ENCODE results near the gene CNTFR. TPM values are rescaled to one million over a fixed set of nuclear protein-coding genes. Genes with fewer than 3 reads are reported as not detected.
A peak's percentile ranks its signal among the peaks of the same experiment; 100 is the strongest.

The CNTFR gene
- total RNA-seq, 1 donor from 2014 or later = 3.1 TPM

DNA sequence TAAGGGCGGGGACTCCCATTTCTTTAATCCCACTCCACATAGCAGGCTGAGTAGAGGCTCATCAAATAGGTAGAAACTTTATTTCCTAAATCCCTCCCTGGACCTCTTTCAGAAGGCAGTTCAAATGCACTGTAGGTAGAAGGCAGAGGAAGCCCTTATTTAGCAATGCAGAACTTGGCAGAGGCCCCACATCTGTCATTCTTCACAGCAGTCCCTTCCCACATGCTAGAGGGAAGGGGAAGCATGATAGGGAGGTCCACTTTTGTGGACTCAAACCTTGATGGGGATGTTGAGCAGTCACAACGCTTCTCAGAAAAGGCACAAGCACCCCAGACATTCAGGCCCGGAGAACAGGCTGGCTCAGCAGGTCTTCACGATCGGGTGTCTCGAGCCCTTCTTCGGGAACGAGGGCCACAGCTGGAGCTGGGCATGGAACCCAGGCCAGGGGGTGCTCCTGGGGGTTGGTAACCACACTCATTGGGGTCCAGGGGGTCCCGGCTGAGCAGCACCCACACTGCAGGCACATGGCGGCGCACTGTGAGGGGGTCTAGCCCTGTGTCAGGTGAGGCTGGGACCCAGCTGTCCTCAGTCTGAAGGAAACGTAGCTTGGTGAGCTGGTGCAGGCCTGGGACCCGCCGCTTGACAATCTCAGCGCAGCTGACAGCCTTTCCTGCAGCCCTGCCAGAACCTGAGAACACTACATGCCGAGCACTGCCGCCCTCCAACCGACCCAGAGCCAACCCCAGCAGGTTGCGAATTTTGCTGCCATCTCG, 21.1 kb upstream of the CNTFR start:
- H3K4me3 Mint-ChIP-seq (ENCODE audit: unreplicated experiment) = peak overlapping the region; percentile 90
- peaks cover 8% of the 10 kb centered on the region for H3K36me3 Mint-ChIP-seq (ENCODE audit: low read depth, unreplicated experiment)
- no peak overlapping the region for H3K27ac Mint-ChIP-seq (ENCODE audit: unreplicated experiment)
- TF ChIP-seq, protein P1, sequence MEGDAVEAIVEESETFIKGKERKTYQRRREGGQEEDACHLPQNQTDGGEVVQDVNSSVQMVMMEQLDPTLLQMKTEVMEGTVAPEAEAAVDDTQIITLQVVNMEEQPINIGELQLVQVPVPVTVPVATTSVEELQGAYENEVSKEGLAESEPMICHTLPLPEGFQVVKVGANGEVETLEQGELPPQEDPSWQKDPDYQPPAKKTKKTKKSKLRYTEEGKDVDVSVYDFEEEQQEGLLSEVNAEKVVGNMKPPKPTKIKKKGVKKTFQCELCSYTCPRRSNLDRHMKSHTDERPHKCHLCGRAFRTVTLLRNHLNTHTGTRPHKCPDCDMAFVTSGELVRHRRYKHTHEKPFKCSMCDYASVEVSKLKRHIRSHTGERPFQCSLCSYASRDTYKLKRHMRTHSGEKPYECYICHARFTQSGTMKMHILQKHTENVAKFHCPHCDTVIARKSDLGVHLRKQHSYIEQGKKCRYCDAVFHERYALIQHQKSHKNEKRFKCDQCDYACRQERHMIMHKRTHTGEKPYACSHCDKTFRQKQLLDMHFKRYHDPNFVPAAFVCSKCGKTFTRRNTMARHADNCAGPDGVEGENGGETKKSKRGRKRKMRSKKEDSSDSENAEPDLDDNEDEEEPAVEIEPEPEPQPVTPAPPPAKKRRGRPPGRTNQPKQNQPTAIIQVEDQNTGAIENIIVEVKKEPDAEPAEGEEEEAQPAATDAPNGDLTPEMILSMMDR (IDR thresholded peaks at IDR 0.05; ENCODE audit: unreplicated experiment) = no peak
- no peaks in the 10 kb centered on the region for H3K9me3 Mint-ChIP-seq (ENCODE audit: unreplicated experiment)
- no peak for DNase-seq (ENCODE audit: low spot score)
- H3K4me1 Mint-ChIP-seq (ENCODE audit: unreplicated experiment) = peaks cover 15% of the 10 kb centered on the region
- H3K27me3 Mint-ChIP-seq (ENCODE audit: unreplicated experiment) = peaks cover 9% of the 10 kb centered on the region

DNA sequence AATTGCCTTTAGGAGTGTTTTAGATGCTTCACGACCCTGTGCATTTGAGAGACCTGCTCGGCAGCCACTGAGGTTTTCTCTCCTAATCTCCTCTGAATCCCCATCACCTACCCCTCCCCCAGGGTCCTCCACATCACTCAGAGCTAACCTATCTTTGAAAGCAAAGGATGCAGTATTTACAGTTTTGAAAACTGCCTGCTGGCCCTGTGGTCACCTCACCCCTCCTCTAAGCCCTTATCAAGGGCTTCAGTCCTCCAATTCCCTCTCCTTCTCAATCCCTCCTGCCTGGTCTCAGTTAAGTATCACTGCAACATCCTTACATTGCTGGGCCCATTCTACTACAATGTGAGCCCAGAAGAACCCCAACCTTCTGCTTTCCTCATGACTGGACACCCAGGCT, 17.8 kb upstream of the CNTFR start:
- no peaks in the 10 kb centered on the region for H3K36me3 Mint-ChIP-seq (ENCODE audit: low read depth, unreplicated experiment)
- TF ChIP-seq, protein P1 (IDR thresholded peaks at IDR 0.05; ENCODE audit: unreplicated experiment) = no peak
- H3K4me1 Mint-ChIP-seq (ENCODE audit: unreplicated experiment) = peaks cover 7% of the 10 kb centered on the region
- H3K27ac Mint-ChIP-seq (ENCODE audit: unreplicated experiment) = no peak overlapping the region
- peaks cover 9% of the 10 kb centered on the region for H3K27me3 Mint-ChIP-seq (ENCODE audit: unreplicated experiment)
- DNase-seq (ENCODE audit: low spot score) = no peak
- no peak overlapping the region for H3K4me3 Mint-ChIP-seq (ENCODE audit: unreplicated experiment)
- no peaks in the 10 kb centered on the region for H3K9me3 Mint-ChIP-seq (ENCODE audit: unreplicated experiment)

DNA sequence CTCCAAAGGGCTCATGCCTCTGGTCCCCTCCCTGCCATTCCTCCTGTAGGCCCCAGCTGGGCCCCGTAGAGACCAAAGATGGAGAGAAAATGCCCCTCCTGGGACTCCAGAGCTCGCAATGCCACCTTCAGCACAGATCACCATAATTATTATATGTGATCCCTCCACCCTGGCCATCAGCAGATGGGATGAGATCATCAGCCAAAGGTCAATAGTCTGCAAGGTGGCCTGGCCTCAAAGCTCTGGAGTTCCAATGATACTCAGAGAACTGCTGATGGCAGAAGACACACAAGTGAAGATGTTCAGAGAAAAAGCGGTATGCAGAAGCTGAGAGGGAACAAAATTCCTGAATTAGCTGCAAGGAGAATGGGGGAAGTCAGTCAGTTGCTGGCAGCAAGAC, 17.4 kb upstream of the CNTFR start:
- no peak overlapping the region for H3K27ac Mint-ChIP-seq (ENCODE audit: unreplicated experiment)
- peaks cover 9% of the 10 kb centered on the region for H3K27me3 Mint-ChIP-seq (ENCODE audit: unreplicated experiment)
- no peaks in the 10 kb centered on the region for H3K36me3 Mint-ChIP-seq (ENCODE audit: low read depth, unreplicated experiment)
- H3K4me1 Mint-ChIP-seq (ENCODE audit: unreplicated experiment) = peaks cover 7% of the 10 kb centered on the region
- no peak overlapping the region for H3K4me3 Mint-ChIP-seq (ENCODE audit: unreplicated experiment)
- TF ChIP-seq, protein P1 (IDR thresholded peaks at IDR 0.05; ENCODE audit: unreplicated experiment) = no peak
- no peaks in the 10 kb centered on the region for H3K9me3 Mint-ChIP-seq (ENCODE audit: unreplicated experiment)
- DNase-seq (ENCODE audit: low spot score) = no peak

DNA sequence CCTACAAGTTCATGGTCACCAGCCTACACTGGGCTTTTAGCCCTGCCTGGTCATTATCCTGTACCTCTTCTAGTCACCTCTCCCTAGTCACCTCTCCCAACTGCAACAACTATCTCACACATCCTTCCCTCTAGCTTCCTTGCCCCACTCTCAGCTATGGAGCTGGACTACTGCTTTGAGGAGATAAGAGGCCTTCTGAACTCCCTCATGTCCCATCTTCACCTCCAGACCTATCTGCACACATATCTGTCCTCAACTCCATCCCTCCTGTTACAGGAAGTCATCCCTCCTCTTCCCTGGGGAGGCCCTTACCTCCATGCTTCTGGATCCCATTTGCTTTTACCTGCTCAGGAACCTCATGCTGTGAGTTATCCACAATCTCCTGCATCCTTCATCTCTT, 16.7 kb upstream of the CNTFR start:
- Mint-ChIP-seq H3K4me3 (ENCODE audit: unreplicated experiment) (no peak overlapping the region), H3K27me3 (ENCODE audit: unreplicated experiment) (peaks cover 5% of the 10 kb centered on the region), H3K27ac (ENCODE audit: unreplicated experiment) (no peak overlapping the region), H3K4me1 (ENCODE audit: unreplicated experiment) (peaks cover 2% of the 10 kb centered on the region), H3K36me3 (ENCODE audit: low read depth, unreplicated experiment) (no peaks in the 10 kb centered on the region), H3K9me3 (ENCODE audit: unreplicated experiment) (no peaks in the 10 kb centered on the region)
- TF ChIP-seq, protein P1 (IDR thresholded peaks at IDR 0.05; ENCODE audit: unreplicated experiment) = no peak
- no peak for DNase-seq (ENCODE audit: low spot score)

DNA sequence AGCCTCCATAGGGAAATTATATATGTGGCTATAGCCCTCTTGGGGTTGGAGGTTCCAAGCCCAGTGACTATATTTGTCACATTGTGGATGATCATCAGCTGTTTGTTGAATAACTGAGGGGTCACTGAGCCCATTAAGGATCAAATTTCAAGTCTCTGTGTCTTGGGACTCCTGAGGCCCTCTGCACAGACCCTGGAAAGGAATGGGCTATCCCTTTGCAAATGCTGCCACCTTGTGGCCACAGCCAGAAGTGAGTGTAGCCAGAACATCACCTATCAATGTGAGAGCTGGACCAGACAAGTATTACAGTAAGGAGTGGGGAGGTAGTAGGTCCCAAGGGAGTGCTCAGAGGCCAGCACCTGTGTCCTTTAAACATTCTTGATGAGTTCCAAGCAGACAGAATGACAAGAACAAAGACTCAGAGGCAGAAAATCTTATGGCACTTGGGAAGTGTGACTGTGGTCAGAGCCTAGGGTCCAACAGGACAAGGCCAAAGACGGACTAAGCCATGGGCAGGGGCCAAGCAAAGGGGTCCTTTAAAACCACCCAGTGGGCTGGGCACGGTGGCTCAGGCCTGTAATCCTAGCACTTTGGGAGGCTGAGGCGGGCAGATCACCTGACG, 14.2 kb upstream of the CNTFR start:
- DNase-seq (ENCODE audit: low spot score) = peak; percentile 93
- peaks cover 5% of the 10 kb centered on the region for H3K27me3 Mint-ChIP-seq (ENCODE audit: unreplicated experiment)
- no peak overlapping the region for H3K4me3 Mint-ChIP-seq (ENCODE audit: unreplicated experiment)
- no peaks in the 10 kb centered on the region for H3K9me3 Mint-ChIP-seq (ENCODE audit: unreplicated experiment)
- H3K36me3 Mint-ChIP-seq (ENCODE audit: low read depth, unreplicated experiment) = no peaks in the 10 kb centered on the region
- H3K27ac Mint-ChIP-seq (ENCODE audit: unreplicated experiment) = no peak overlapping the region
- TF ChIP-seq, protein P1 (IDR thresholded peaks at IDR 0.05; ENCODE audit: unreplicated experiment) = peak; percentile 92
- peaks cover 3% of the 10 kb centered on the region for H3K4me1 Mint-ChIP-seq (ENCODE audit: unreplicated experiment)
